ENCODE results near the gene SIGLEC1.

- TF ChIP-seq EZH2 (IDR thresholded peaks at IDR 0.05; ENCODE audit: low read depth, unreplicated experiment) (no peak), CTCF (conservative IDR thresholded peaks at IDR 0.05; ENCODE audit: low read depth in 2 of 2) (no peak), POLR2AphosphoS5 (IDR thresholded peaks at IDR 0.05; ENCODE audit: low read depth) (no peak), REST (IDR thresholded peaks at IDR 0.05; ENCODE audit: unreplicated experiment) (no peak)
Measured at GRCh38 chr20:3692706-3693294, 19.6 kb downstream of the SIGLEC1 start.
